CD4-positive, alpha-beta T cell (primary cell): ENCODE results near the gene TRAF3. TPM values are rescaled to one million over a fixed set of nuclear protein-coding genes. Genes with fewer than 3 reads are reported as not detected.

ENCODE experiments used
- ATAC-seq: fragments of 200-7000 bp; cut with Tn5 transposase; one replicate; pipeline ENCODE4 v1.10.0; 2022; ENCODE audit warnings: mild to moderate bottlenecking; ENCODE audit not compliant: poor library complexity
- CTCF ChIA-PET: fragments of 350-600 bp; sonication (Branson Sonifier 250); formaldehyde crosslinking; loops from one replicate; lab custom pipeline; 2021; ENCODE audit warnings: antibody characterized with exemption, inconsistent platforms; lab: Charles Lee
- POLR2A ChIA-PET: fragments of 350-600 bp; sonication (Branson Sonifier 250); formaldehyde crosslinking; loops from one replicate; lab custom pipeline; 2021; ENCODE audit warnings: antibody characterized with exemption, inconsistent platforms; lab: Charles Lee
- DNase-seq, 14 experiments: peaks; one replicate each; pipeline ENCODE4 v3.0.0-alpha.2; 2013 to 2020; ENCODE audit warnings: mixed read lengths in 2 of 14
- H3K27ac ChIP-seq, 2 donors: one replicate each; pipeline versions ENCODE4 v1.5.1 to v1.7.0; 2013; ENCODE audit warnings: low read length in 2 of 2, low read depth in 1 of 2, mild to moderate bottlenecking in 1 of 2
- H3K27me3 ChIP-seq, 2 experiments: 1 replicate in 1 of 2; 2 replicates in 1 of 2; pipeline versions ENCODE4 v1.6.1 to v1.7.0; 2013; ENCODE audit warnings: low read length in 2 of 2, control low read depth in 1 of 2, mild to moderate bottlenecking in 1 of 2, moderate library complexity in 1 of 2; ENCODE audit not compliant: insufficient read depth in 2 of 2, control insufficient read depth in 1 of 2
- H3K36me3 ChIP-seq: one replicate; pipeline ENCODE4 v1.6.1; 2013; ENCODE audit warnings: low read length, control low read depth; ENCODE audit not compliant: insufficient read depth
- H3K4me1 ChIP-seq: one replicate; pipeline ENCODE4 v1.6.1; 2013; ENCODE audit warnings: low read length, control low read depth; ENCODE audit not compliant: insufficient read depth
- H3K4me3 ChIP-seq: one replicate; pipeline ENCODE4 v1.5.1; 2013; ENCODE audit warnings: mild to moderate bottlenecking, low read length, moderate library complexity
- H3K9me3 ChIP-seq, 2 experiments: 1 replicate in 1 of 2; 2 replicates in 1 of 2; pipeline versions ENCODE4 v1.6.1 to v1.7.0; 2013; ENCODE audit warnings: low read length in 2 of 2, mild to moderate bottlenecking in 2 of 2, control low read depth in 1 of 2, moderate library complexity in 1 of 2; ENCODE audit not compliant: control insufficient read depth in 1 of 2, insufficient read depth in 1 of 2
- H3K27ac Mint-ChIP-seq: one replicate; pipeline ENCODE4 v1.8.0; 2020; ENCODE audit warnings: mixed read lengths
- H3K27me3 Mint-ChIP-seq: one replicate; pipeline ENCODE4 v1.8.0; 2021; ENCODE audit warnings: mixed read lengths
- H3K36me3 Mint-ChIP-seq: one replicate; pipeline ENCODE4 v1.8.0; 2021; ENCODE audit warnings: low read depth, mixed read lengths
- H3K4me1 Mint-ChIP-seq: one replicate; pipeline ENCODE4 v1.8.0; 2021; ENCODE audit warnings: low read depth, mixed read lengths
- H3K4me3 Mint-ChIP-seq: one replicate; pipeline ENCODE4 v1.8.0; 2020; ENCODE audit warnings: mild to moderate bottlenecking, mixed read lengths
- H3K9me3 Mint-ChIP-seq: one replicate; pipeline ENCODE4 v1.8.0; 2020; ENCODE audit warnings: mixed read lengths
- intact Hi-C, 2 experiments: fragments of 100-400 bp; cut with DNase I in 1 of 2; cut with micrococcal nuclease in 1 of 2; formaldehyde crosslinking; loops; one replicate each; pipeline versions ENCODE4 v1.15.1 to v1.9.0; 2023 to 2025; cut with DNase I, micrococcal nuclease
- total RNA-seq, 174 experiments: library from RNA in 2 of 174; stranded (reverse) in 2 of 174; gene quantifications; one replicate each; pipeline ENCODE4 v1.2.3 and lab custom pipeline; 2021 to 2026
- TF ChIP-seq, protein P1 (sequence below): fragments of 200-600 bp; IDR thresholded peaks from one replicate; pipeline ENCODE4 v1.8.0; 2022; ENCODE audit warnings: antibody characterized with exemption, mild to moderate bottlenecking

TRAF3 gene
- total RNA-seq, 2 experiments from 2014 or later, result 27.1 to 32.4 TPM

DNA sequence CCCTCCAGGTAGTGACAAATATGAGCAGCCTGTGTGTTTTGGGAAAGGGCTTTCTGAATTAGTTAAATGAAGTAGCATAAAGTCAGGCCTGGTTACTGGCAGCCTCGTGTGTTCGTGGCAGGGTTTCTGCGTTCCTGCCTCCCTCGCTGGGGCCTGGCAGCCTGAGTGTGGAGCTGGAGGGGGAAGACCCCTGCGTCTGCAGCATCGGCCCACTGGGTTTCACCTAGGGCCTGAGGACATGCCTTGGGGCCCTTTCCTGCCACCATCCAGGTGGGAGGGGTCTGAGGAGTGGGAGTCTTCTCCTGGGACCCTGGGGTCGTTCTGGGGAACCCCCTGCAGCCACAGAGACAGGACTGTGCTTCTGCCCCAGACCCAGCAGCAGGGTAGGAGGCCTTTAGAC, 124.8 kb downstream of the TRAF3 start:
- Histone ChIP-seq H3K36me3 (peaks cover 81% of the 10 kb centered on the region), H3K27ac (peak overlapping the region in 1 of 2 donors; percentile 38), H3K27me3 (no peaks in the 10 kb centered on the region), H3K4me1 (peaks cover 9% of the 10 kb centered on the region), H3K9me3 (no peaks in the 10 kb centered on the region), H3K4me3 (no peak overlapping the region)
- Mint-ChIP-seq H3K4me1 (peaks cover 11% of the 10 kb centered on the region), H3K4me3 (no peak overlapping the region), H3K27ac (peak overlapping the region; percentile 82), H3K36me3 (peaks cover 65% of the 10 kb centered on the region), H3K9me3 (no peaks in the 10 kb centered on the region), H3K27me3 (no peaks in the 10 kb centered on the region)
- POLR2A ChIA-PET, result interaction anchor here (1.7 kb wide), 1 partner anchor 47 kb away, joined by 8 read pairs; no protein-coding TSS in a partner anchor
- no peak for ATAC-seq
- DNase-seq, result no peak
- TF ChIP-seq, protein P1, sequence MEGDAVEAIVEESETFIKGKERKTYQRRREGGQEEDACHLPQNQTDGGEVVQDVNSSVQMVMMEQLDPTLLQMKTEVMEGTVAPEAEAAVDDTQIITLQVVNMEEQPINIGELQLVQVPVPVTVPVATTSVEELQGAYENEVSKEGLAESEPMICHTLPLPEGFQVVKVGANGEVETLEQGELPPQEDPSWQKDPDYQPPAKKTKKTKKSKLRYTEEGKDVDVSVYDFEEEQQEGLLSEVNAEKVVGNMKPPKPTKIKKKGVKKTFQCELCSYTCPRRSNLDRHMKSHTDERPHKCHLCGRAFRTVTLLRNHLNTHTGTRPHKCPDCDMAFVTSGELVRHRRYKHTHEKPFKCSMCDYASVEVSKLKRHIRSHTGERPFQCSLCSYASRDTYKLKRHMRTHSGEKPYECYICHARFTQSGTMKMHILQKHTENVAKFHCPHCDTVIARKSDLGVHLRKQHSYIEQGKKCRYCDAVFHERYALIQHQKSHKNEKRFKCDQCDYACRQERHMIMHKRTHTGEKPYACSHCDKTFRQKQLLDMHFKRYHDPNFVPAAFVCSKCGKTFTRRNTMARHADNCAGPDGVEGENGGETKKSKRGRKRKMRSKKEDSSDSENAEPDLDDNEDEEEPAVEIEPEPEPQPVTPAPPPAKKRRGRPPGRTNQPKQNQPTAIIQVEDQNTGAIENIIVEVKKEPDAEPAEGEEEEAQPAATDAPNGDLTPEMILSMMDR, result no peak
- intact Hi-C loops, result no loop called here
- CTCF ChIA-PET, result no interaction called here

DNA sequence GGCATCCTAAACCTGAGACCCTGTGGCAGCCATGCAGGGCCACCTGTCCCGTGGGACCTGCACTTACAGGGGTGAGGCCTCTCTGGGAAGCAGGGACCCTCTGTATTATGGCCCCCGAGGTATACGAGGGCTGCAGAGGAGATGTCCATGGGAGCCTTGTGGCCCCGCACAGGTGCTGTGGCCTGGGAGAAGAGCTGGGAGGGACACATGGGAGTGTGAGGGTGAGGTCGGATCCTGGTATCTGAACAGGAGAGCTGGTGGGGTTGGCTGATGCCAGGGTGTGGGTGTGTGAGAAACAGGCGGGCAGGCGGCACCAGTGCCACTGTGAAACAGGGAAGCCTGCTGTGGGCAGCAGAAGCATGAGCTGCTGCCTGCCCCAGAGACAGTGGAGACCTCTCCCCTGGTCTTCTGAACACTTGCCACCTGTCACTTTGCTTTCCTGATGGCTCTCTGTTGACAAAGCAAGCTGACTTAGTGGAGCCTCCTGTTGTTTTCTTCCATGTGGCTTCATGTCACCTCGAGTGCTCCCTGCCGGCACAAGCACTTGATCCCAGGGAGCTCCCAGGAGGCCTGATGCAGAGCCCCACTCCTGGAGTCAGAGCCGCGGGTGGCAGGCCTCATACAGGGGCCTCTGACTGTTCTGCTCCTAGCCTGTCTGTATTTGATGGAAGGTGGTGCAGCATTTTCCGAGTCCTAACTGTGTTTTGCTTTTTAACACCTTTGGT, 125.4 kb downstream of the TRAF3 start:
- Mint-ChIP-seq H3K27ac (peak overlapping the region; percentile 82), H3K27me3 (no peaks in the 10 kb centered on the region), H3K4me3 (no peak overlapping the region), H3K4me1 (peaks cover 11% of the 10 kb centered on the region), H3K9me3 (no peaks in the 10 kb centered on the region), H3K36me3 (peaks cover 67% of the 10 kb centered on the region)
- H3K4me1 ChIP-seq, result peaks cover 9% of the 10 kb centered on the region
- POLR2A ChIA-PET, result interaction anchor here (1.7 kb wide), 1 partner anchor 46 kb away, joined by 8 read pairs; no protein-coding TSS in a partner anchor
- TF ChIP-seq, protein P1, result no peak
- CTCF ChIA-PET, result no interaction called here
- no peaks in the 10 kb centered on the region for H3K27me3 ChIP-seq
- intact Hi-C loops, result no loop called here
- peaks cover 81% of the 10 kb centered on the region for H3K36me3 ChIP-seq
- H3K27ac ChIP-seq, result no peak overlapping the region
- H3K4me3 ChIP-seq, result no peak overlapping the region
- ATAC-seq (no peak), DNase-seq (no peak)
- no peaks in the 10 kb centered on the region for H3K9me3 ChIP-seq

DNA sequence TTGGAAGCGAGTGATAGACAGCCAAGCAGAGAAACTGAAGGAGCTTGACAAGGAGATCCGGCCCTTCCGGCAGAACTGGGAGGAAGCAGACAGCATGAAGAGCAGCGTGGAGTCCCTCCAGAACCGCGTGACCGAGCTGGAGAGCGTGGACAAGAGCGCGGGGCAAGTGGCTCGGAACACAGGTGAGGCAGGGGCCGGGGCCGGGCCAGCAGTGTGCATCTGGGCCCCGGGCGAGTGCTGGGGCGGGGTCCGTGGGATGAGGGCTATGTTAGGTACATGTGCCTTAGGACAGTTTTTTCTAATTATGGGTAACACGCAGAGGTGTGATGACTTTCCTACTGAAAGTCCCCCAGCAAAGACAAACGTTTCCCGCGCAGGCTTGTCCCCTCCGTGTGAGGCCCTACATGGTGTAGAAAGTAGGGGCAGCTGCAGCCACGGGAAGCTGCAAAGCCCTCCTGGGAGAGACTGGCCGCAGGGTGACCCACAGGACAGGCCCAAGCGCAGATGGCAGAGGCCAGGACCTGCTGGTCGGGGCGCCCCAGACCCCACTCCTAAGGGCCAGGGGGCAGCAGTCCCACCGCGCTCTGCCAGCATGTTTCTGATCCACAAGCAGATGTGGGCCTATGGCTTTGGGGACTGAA, 126.1 kb downstream of the TRAF3 start:
- H3K36me3 Mint-ChIP-seq, result peaks cover 66% of the 10 kb centered on the region
- no peak overlapping the region for H3K4me3 ChIP-seq
- ChIA-PET CTCF (no interaction called here), POLR2A (no interaction called here)
- peaks cover 80% of the 10 kb centered on the region for H3K36me3 ChIP-seq
- intact Hi-C loops, result no loop called here
- peak overlapping the region; percentile 82 for H3K27ac Mint-ChIP-seq
- ATAC-seq, result no peak
- H3K4me1 Mint-ChIP-seq, result peaks cover 11% of the 10 kb centered on the region
- no peaks in the 10 kb centered on the region for H3K27me3 Mint-ChIP-seq
- no peaks in the 10 kb centered on the region for H3K9me3 Mint-ChIP-seq
- H3K27me3 ChIP-seq, result no peaks in the 10 kb centered on the region
- no peak overlapping the region for H3K4me3 Mint-ChIP-seq
- DNase-seq, result no peak
- H3K4me1 ChIP-seq, result peaks cover 9% of the 10 kb centered on the region
- TF ChIP-seq, protein P1, result no peak
- H3K9me3 ChIP-seq, result no peaks in the 10 kb centered on the region
- H3K27ac ChIP-seq, result no peak overlapping the region
